GM19372 (cell line): ENCODE data around the gene ADAMTS13.
"Not testable (repeated sequence)": the region's sequence is repeated elsewhere in the genome, so short reads cannot be mapped to it uniquely, and the experiment has no call there.

Experiments
- ATAC-seq: cut with Tn5 transposase; IDR thresholded peaks from one replicate; pipeline ENCODE4 v1.9.1; 2021; ENCODE audit warnings: mild to moderate bottlenecking, low read depth, moderate library complexity; ENCODE audit not compliant: unreplicated experiment

The ADAMTS13 gene

GRCh38 chr9:133421615-133422542, at the start of gene ADAMTS13:
TSS of gene ADAMTS13 (plus strand) at chr9:133422367. CDS start at chr9:133422444, 77 bp downstream.
- ATAC-seq: no peak

- ATAC-seq: no peak
Measured at GRCh38 chr9:133374612-133375115, 47.5 kb upstream of the ADAMTS13 start.

- peak; percentile 1 for ATAC-seq
Measured at GRCh38 chr9:133375116-133375723, 46.9 kb upstream of the ADAMTS13 start.

- ATAC-seq: peak; percentile 93
Measured at GRCh38 chr9:133375724-133376654, 46.2 kb upstream of the ADAMTS13 start, which contains the start of the genes STKLD1 and SURF4. TSS of gene STKLD1 (plus strand) at chr9:133376366. CDS start at chr9:133376474, 108 bp downstream. TSS of gene SURF4 (minus strand) at chr9:133376060. CDS start at chr9:133375969, 91 bp downstream.

- ATAC-seq: not testable (repeated sequence)
Measured at GRCh38 chr9:133377280-133377679, 44.9 kb upstream of the ADAMTS13 start.

GRCh38 chr9:133377721-133378216, 44.4 kb upstream of the ADAMTS13 start:
- no peak for ATAC-seq

GRCh38 chr9:133378408-133378962, 43.7 kb upstream of the ADAMTS13 start:
- ATAC-seq: no peak

- no peak for ATAC-seq
Measured at GRCh38 chr9:133379153-133380086, 42.7 kb upstream of the ADAMTS13 start.

- ATAC-seq: no peak
Measured at GRCh38 chr9:133380734-133381133, 41.4 kb upstream of the ADAMTS13 start.

- no peak for ATAC-seq
Measured at GRCh38 chr9:133382507-133383141, 39.5 kb upstream of the ADAMTS13 start.

GRCh38 chr9:133383438-133383837, 38.7 kb upstream of the ADAMTS13 start:
- ATAC-seq: no peak

- no peak for ATAC-seq
Measured at GRCh38 chr9:133384736-133385321, 37.3 kb upstream of the ADAMTS13 start.

- ATAC-seq: no peak
Measured at GRCh38 chr9:133385452-133385851, 36.7 kb upstream of the ADAMTS13 start.

- no peak for ATAC-seq
Measured at GRCh38 chr9:133386338-133386737, 35.8 kb upstream of the ADAMTS13 start.

- ATAC-seq: no peak
Measured at GRCh38 chr9:133387680-133388079, 34.5 kb upstream of the ADAMTS13 start.

GRCh38 chr9:133389025-133389557, 33.1 kb upstream of the ADAMTS13 start:
- ATAC-seq: no peak

- no peak for ATAC-seq
Measured at GRCh38 chr9:133389562-133389961, 32.6 kb upstream of the ADAMTS13 start.

- no peak for ATAC-seq
Measured at GRCh38 chr9:133390713-133391112, 31.5 kb upstream of the ADAMTS13 start.
